LHCN-M2 (cell line): ENCODE measurements around the gene SGPL1. TPM values are rescaled to one million over a fixed set of nuclear protein-coding genes. Genes with fewer than 3 reads are reported as not detected.
A peak's percentile ranks its signal among the peaks of the same experiment; 100 is the strongest.
"Not testable (repeated sequence)": the region's sequence is repeated elsewhere in the genome, so short reads cannot be mapped to it uniquely, and the experiment has no call there.

Experiments
- DNase-seq: peaks from one replicate; pipeline ENCODE4 v3.0.0-alpha.2; 2012; ENCODE audit warnings: low read depth
- total RNA-seq: library from RNA; depleted of rRNA; stranded (reverse); fragments of >200 nt; gene quantifications from 2 replicates; pipeline ENCODE4 v1.2.3, GENCODE V29; 2014

The SGPL1 gene
- total RNA-seq, 1 experiment from 2014 or later = 25.2 TPM

- no peak for DNase-seq
Observed at GRCh38 chr10:70843776-70844489, 28.2 kb downstream of the SGPL1 start.

GRCh38 chr10:70845256-70845655 lies 29.5 kb downstream of the SGPL1 start:
- DNase-seq = no peak

- no peak for DNase-seq
Observed at GRCh38 chr10:70845816-70846215, 30.1 kb downstream of the SGPL1 start.

- no peak for DNase-seq
Observed at GRCh38 chr10:70846795-70847194, 31.0 kb downstream of the SGPL1 start.

GRCh38 chr10:70847659-70848360 lies 32.1 kb downstream of the SGPL1 start:
- DNase-seq = peak; percentile 34

- DNase-seq = peak; percentile 34
Observed at GRCh38 chr10:70849582-70850016, 33.9 kb downstream of the SGPL1 start.

- DNase-seq = no peak
Observed at GRCh38 chr10:70850097-70850496, 34.3 kb downstream of the SGPL1 start.

GRCh38 chr10:70851597-70852475 lies 36.1 kb downstream of the SGPL1 start:
- DNase-seq = no peak

- DNase-seq = no peak
Observed at GRCh38 chr10:70853038-70853437, 37.3 kb downstream of the SGPL1 start.

GRCh38 chr10:70853457-70853856 lies 37.7 kb downstream of the SGPL1 start:
- no peak for DNase-seq

GRCh38 chr10:70856454-70856853 lies 40.7 kb downstream of the SGPL1 start:
- no peak for DNase-seq

GRCh38 chr10:70858759-70859158 lies 43.0 kb downstream of the SGPL1 start:
- DNase-seq = no peak

- DNase-seq = not testable (repeated sequence)
Observed at GRCh38 chr10:70861495-70862197, 45.9 kb downstream of the SGPL1 start.

- peak; percentile 14 for DNase-seq
Observed at GRCh38 chr10:70863470-70864160, 47.9 kb downstream of the SGPL1 start.

- no peak for DNase-seq
Observed at GRCh38 chr10:70864935-70865334, 49.2 kb downstream of the SGPL1 start.

GRCh38 chr10:70866424-70866823 lies 50.7 kb downstream of the SGPL1 start:
- peak; percentile 56 for DNase-seq

- no peak for DNase-seq
Observed at GRCh38 chr10:70872291-70872690, 56.5 kb downstream of the SGPL1 start.

GRCh38 chr10:70874061-70874460 lies 58.3 kb downstream of the SGPL1 start:
- no peak for DNase-seq

GRCh38 chr10:70879207-70879606 lies 63.5 kb downstream of the SGPL1 start:
- peak; percentile 11 for DNase-seq

GRCh38 chr10:70880077-70880534 lies 64.4 kb downstream of the SGPL1 start:
- peak; percentile 67 for DNase-seq

GRCh38 chr10:70884741-70885140 lies 69.0 kb downstream of the SGPL1 start:
- DNase-seq = no peak
